Endothelial cell of umbilical vein (primary cell): ENCODE measurements around the gene CCDC142. TPM values are rescaled to one million over a fixed set of nuclear protein-coding genes. Genes with fewer than 3 reads are reported as not detected.

Experiments
- BruUV-seq: library from RNA; stranded (reverse); fragments of 400-500 nt; replicated peaks from 2 replicates; lab custom pipeline; 2021; lab: Mats Ljungman, UMichigan
- CTCF ChIA-PET: fragments of 300-600, 350-600 bp; sonication (Branson Sonifier 250); formaldehyde crosslinking; loops from one replicate; lab custom pipeline; 2021; ENCODE audit warnings: antibody characterized with exemption, inconsistent platforms; lab: Charles Lee
- POLR2A ChIA-PET: fragments of 300-600, 350-600 bp; sonication (Branson Sonifier 250); formaldehyde crosslinking; loops from one replicate; lab custom pipeline; 2021; ENCODE audit warnings: antibody characterized with exemption, inconsistent platforms; lab: Charles Lee
- DNase-seq: peaks from one replicate; pipeline ENCODE4 v3.0.0-alpha.2; 2011; ENCODE audit warnings: low read depth, low spot score
- FAIRE-seq: peaks from 2 replicates; lab custom pipeline; 2011; peaks lifted over from hg19 to GRCh38; lab: Jason Lieb, UNC
- H2AFZ ChIP-seq: 2 replicates; pipeline ENCODE4 v1.6.0; 2012; ENCODE audit warnings: low read depth, low read length, control low read depth, inconsistent platforms
- H3K27ac ChIP-seq: 2 replicates; pipeline ENCODE4 v1.5.1; 2011; ENCODE audit warnings: low read depth, mild to moderate bottlenecking, control low read depth, low read length, moderate library complexity; ENCODE audit not compliant: insufficient read depth
- H3K27me3 ChIP-seq, 2 experiments: 2 replicates each; pipeline versions ENCODE4 v1.6.0 to v1.6.1; 2011; ENCODE audit warnings: low read length in 2 of 2, mixed read lengths in 1 of 2; ENCODE audit not compliant: control insufficient read depth in 2 of 2, insufficient read depth in 2 of 2
- H3K36me3 ChIP-seq, 2 experiments: 2 replicates in 1 of 2; 3 replicates in 1 of 2; pipeline ENCODE4 v1.5.1; 2011; ENCODE audit warnings: low read length in 2 of 2, mild to moderate bottlenecking in 1 of 2, moderate library complexity in 1 of 2; ENCODE audit not compliant: control insufficient read depth in 2 of 2, insufficient read depth in 2 of 2; ENCODE audit errors: extremely low read depth in 1 of 2
- H3K4me1 ChIP-seq: 3 replicates; pipeline ENCODE4 v1.5.1; 2011; ENCODE audit warnings: mild to moderate bottlenecking, low read length; ENCODE audit not compliant: control insufficient read depth, insufficient read depth; ENCODE audit errors: extremely low read depth
- H3K4me2 ChIP-seq: 2 replicates; pipeline ENCODE4 v1.6.1; 2011; ENCODE audit warnings: low read length, control low read depth, mixed read lengths; ENCODE audit not compliant: insufficient read depth
- H3K4me3 ChIP-seq, 3 experiments: fragments of 200-600 bp in 1 of 3; sonication (generic), shearing (Covaris generic) in 1 of 3; replicated peaks in 1 of 3; 2 replicates each; pipeline ENCODE4 v1.5.1; 2011 to 2016; ENCODE audit warnings: control low read depth in 3 of 3, low read length in 3 of 3, mild to moderate bottlenecking in 2 of 3, inconsistent platforms in 1 of 3, low read depth in 1 of 3, moderate library complexity in 1 of 3; ENCODE audit not compliant: insufficient read depth in 1 of 3
- H3K79me2 ChIP-seq: 2 replicates; pipeline ENCODE4 v1.6.0; 2012; ENCODE audit warnings: low read length, inconsistent platforms; ENCODE audit not compliant: control insufficient read depth, insufficient read depth
- H3K9ac ChIP-seq: replicated peaks from 2 replicates; pipeline ENCODE3; 2011; ENCODE audit warnings: low read length, control low read depth; ENCODE audit not compliant: insufficient read depth; ENCODE audit errors: extremely low read depth
- H3K9me1 ChIP-seq: replicated peaks from 3 replicates; pipeline ENCODE4 v1.6.0; 2011; ENCODE audit warnings: mild to moderate bottlenecking, low read length; ENCODE audit not compliant: control insufficient read depth, insufficient read depth; ENCODE audit errors: extremely low read depth
- H3K9me3 ChIP-seq: replicated peaks from 2 replicates; pipeline ENCODE4 v1.5.1; 2012; ENCODE audit warnings: low read length, inconsistent platforms; ENCODE audit not compliant: control insufficient read depth, insufficient read depth
- H4K20me1 ChIP-seq: replicated peaks from 2 replicates; pipeline ENCODE3; 2011; ENCODE audit warnings: mild to moderate bottlenecking, low read length; ENCODE audit not compliant: control insufficient read depth, insufficient read depth; ENCODE audit errors: extremely low read depth
- EZH2 ChIP-seq: IDR thresholded peaks from 2 replicates; pipeline ENCODE4 v1.6.1; 2012; ENCODE audit warnings: borderline replicate concordance, low read depth, mild to moderate bottlenecking, moderate library complexity, low read length, inconsistent platforms; ENCODE audit not compliant: severe bottlenecking
- FOS ChIP-seq: IDR thresholded peaks from 2 replicates; pipeline ENCODE4 v1.6.1; 2011; ENCODE audit warnings: mild to moderate bottlenecking, low read length, moderate library complexity, borderline replicate concordance; ENCODE audit not compliant: insufficient read depth
- GATA2 ChIP-seq: IDR thresholded peaks from 2 replicates; pipeline ENCODE4 v1.7.0; 2011; ENCODE audit warnings: low read depth, mild to moderate bottlenecking, moderate library complexity, mixed read lengths, low read length; ENCODE audit not compliant: insufficient read length, insufficient read depth
- JUN ChIP-seq: IDR thresholded peaks from 2 replicates; pipeline ENCODE4 v1.6.1; 2011; ENCODE audit warnings: borderline replicate concordance, low read depth; ENCODE audit not compliant: insufficient read length, insufficient read depth
- MYC ChIP-seq: IDR thresholded peaks from one replicate; pipeline ENCODE4 v1.6.1; 2011; ENCODE audit warnings: mild to moderate bottlenecking, low read depth, low read length
- POLR2A ChIP-seq: IDR thresholded peaks from 2 replicates; pipeline ENCODE4 v1.6.1; 2012; ENCODE audit warnings: low read depth, mild to moderate bottlenecking, control low read depth, low read length
- POLR2AphosphoS5 ChIP-seq: IDR thresholded peaks from 2 replicates; pipeline ENCODE4 v1.6.1; 2012; ENCODE audit warnings: low read depth, mild to moderate bottlenecking, control low read depth, low read length, moderate library complexity; ENCODE audit not compliant: insufficient read depth
- dilution Hi-C: fragments of 300-500 bp; cut with MboI; formaldehyde crosslinking; loops from one replicate; pipeline ENCODE4 v1.15.0; 2019; ENCODE audit warnings: low sequenced_read_pairs; ENCODE audit not compliant: extremely low pct_ligation_motif_present
- intact Hi-C: fragments of 100-400 bp; cut with micrococcal nuclease; formaldehyde crosslinking; loops from one replicate; pipeline ENCODE4 v1.10.0; 2022
- polyA plus RNA-seq, 4 experiments: library from polyadenylated mRNA; depleted of rRNA in 3 of 4; stranded (reverse) in 3 of 4; unstranded in 1 of 4; fragments of >200 nt; gene quantifications; 2 replicates each; pipeline versions ENCODE4 v1.2.1 to v1.2.3, GENCODE V29; 2011 to 2012; ENCODE audit warnings: missing spikeins in 1 of 4
- total RNA-seq: library from RNA; stranded (reverse); gene quantifications from 2 replicates; pipeline ENCODE4 v1.2.3, GENCODE V29; 2021
- TF ChIP-seq, protein P1 (sequence below): IDR thresholded peaks from 2 replicates; pipeline ENCODE4 v1.6.1; 2011; ENCODE audit not compliant: insufficient read depth, insufficient read length
- TF ChIP-seq, protein P2 (sequence below), 2 donors: IDR thresholded peaks; 1 replicate in 1 of 2; 2 replicates in 1 of 2; pipeline ENCODE4 v1.5.1; 2011; ENCODE audit warnings: low read length in 2 of 2, mild to moderate bottlenecking in 2 of 2, moderate library complexity in 2 of 2, control low read depth in 1 of 2, inconsistent platforms in 1 of 2, low read depth in 1 of 2; ENCODE audit not compliant: insufficient read depth in 1 of 2; ENCODE audit errors: extremely low read depth in 1 of 2

CCDC142 gene
- total and polyA plus RNA-seq, 2 donors (not counting 3 experiments of a cell fraction or from before 2014, with no cell fraction given), result 12.8 to 23.8 TPM

DNA sequence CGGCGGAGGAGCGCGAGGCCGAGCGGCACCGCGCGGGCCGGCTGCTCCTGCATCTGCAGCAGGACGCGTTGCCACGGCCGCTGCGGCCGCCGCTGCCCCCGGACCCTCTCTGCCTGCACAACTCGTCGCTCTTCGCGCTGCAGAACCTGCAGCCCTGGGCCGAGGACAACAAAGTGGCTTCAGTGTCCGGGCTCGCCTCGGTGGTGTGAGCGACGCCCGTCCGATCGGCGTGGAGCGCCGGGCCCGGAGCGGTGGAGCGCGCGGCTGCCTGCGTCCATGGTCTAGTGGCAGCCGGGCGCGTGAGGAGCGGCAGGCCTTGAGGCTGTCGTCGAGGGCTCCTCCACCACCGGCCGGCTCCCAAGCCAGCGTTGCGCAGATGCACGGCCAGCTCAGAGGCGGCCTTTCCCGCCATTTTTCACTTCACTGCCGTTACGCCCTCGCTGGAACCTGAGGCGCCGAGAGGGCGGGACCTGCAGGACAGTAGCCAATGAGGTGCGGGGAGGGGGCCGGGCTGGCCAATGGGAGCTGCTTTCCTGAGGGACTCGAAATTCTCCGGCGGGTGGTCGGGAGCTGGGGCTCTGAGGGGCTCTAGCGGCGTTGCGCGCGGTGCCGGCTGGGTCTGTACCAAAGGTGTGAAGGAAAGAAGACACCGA is 33.3 kb upstream of the CCDC142 start:
- dilution Hi-C loops, result no loop called here
- no peak overlapping the region for H3K4me3 ChIP-seq
- H3K79me2 ChIP-seq, result no peaks in the 10 kb centered on the region
- FAIRE-seq (peak; percentile 53), DNase-seq (peak; percentile 61)
- H3K4me2 ChIP-seq, result no peak overlapping the region
- H3K27ac ChIP-seq, result no peak overlapping the region
- peak overlapping the region; percentile 69 for H2AFZ ChIP-seq
- intact Hi-C loops, result loop anchor here (1.0 kb wide), 1 partner anchor 13 kb away; the partner anchor contains the start of genes AUP1 and HTRA2
- H4K20me1 ChIP-seq, result no peaks in the 10 kb centered on the region
- peaks cover 7% of the 10 kb centered on the region for H3K4me1 ChIP-seq
- CTCF ChIA-PET, result interaction anchor here (1.4 kb wide), 1 partner anchor 8 kb away, joined by 3 read pairs; no protein-coding TSS in a partner anchor
- peaks cover 82 to 96% of the 10 kb centered on the region in 2 experiments for H3K27me3 ChIP-seq
- TF ChIP-seq MYC (no peak), POLR2A (no peak), FOS (no peak), POLR2AphosphoS5 (no peak), EZH2 (no peak), GATA2 (no peak), JUN (no peak)
- TF ChIP-seq, protein P1, sequence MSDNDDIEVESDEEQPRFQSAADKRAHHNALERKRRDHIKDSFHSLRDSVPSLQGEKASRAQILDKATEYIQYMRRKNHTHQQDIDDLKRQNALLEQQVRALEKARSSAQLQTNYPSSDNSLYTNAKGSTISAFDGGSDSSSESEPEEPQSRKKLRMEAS, result no peak
- TF ChIP-seq, protein P2, sequence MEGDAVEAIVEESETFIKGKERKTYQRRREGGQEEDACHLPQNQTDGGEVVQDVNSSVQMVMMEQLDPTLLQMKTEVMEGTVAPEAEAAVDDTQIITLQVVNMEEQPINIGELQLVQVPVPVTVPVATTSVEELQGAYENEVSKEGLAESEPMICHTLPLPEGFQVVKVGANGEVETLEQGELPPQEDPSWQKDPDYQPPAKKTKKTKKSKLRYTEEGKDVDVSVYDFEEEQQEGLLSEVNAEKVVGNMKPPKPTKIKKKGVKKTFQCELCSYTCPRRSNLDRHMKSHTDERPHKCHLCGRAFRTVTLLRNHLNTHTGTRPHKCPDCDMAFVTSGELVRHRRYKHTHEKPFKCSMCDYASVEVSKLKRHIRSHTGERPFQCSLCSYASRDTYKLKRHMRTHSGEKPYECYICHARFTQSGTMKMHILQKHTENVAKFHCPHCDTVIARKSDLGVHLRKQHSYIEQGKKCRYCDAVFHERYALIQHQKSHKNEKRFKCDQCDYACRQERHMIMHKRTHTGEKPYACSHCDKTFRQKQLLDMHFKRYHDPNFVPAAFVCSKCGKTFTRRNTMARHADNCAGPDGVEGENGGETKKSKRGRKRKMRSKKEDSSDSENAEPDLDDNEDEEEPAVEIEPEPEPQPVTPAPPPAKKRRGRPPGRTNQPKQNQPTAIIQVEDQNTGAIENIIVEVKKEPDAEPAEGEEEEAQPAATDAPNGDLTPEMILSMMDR (IDR thresholded peaks at IDR 0.05; ENCODE audit: extremely low read depth in 1 of 2, insufficient read depth in 1 of 2, low read depth in 1 of 2, low read length in 2 of 2), result no peak
- BruUV-seq, result no TSS peak
- no peaks in the 10 kb centered on the region for H3K9me3 ChIP-seq
- POLR2A ChIA-PET, result no interaction called here
- H3K9me1 ChIP-seq, result no peaks in the 10 kb centered on the region
- no peaks in the 10 kb centered on the region for H3K36me3 ChIP-seq
- no peak overlapping the region for H3K9ac ChIP-seq
